ENCODE results near the gene GALNT13.

The GALNT13 gene

DNA sequence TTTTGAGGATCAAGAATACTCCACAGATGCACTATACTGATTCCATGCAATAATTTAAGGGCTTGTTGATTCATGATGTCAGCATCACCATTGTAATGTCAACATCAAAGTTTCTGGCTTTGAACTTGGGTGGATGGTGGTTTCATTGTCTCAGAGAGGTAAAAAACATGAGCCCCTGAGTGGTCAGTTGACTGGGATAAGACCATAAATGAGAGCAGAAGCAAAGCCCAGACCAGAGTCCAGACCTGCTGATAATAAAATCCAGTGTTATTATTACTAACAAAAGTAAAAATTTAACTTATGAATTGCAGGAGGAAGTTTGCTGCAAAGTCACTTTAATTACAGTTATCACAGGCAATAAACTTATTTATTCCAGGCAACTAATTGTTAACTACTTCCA, 358.2 kb downstream of the GALNT13 start:
- no peak for DNase-seq

DNA sequence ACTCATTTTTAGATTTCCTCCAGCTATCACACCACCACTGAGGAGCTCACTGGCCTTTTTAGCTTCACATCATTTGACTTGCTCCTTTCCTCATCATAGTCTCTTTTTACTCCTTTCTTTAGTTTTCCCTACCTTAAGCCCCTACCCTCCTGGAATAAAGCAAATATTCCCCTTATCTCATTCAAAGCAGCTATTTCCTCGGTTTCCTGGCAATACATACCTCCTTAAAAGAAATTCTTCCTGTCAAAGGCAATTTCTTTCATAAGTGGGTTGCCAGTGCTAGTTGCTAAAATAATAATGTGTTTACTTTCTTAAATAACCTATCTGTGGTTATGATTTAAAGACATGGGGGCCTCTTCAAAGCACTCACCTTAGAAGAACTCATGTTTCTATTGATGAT, 359.3 kb downstream of the GALNT13 start:
- no peak for DNase-seq

DNA sequence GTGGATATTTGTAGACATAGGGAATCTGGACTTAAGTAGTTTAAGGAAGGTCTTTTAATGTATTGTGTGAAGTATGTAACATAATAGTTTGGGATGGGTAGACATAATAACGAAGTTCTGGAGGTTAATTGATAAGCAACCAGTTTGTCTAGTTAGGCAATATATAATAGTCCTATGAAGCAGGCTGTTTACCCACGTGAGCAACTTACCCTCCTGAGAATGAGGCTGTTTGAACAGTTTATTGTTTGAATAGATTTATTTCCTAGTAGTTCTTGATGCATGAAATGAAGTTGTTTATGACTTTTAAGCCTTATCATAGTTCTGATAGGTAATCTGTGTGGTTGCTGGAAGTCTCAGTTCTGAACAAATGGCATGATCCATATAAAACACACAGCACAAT, 361.5 kb downstream of the GALNT13 start:
- DNase-seq: no peak

DNA sequence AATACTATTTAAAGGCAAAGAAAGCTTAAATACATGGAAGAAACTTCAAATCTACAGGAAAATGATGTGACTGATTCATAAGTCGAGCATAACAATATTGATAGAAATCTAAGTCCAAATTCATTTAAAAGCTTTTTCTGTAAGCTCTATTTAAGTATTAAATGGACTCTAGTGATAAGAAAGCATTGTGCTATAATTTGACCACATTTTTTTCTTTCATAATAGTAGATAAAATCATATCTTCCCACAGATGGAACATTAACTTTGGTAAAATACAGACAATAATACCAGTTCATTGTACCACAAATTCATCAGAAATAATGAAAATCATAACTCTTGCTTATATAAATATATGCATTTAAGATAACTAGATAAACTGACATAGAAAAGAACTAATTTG, 366.5 kb downstream of the GALNT13 start:
- DNase-seq: no peak

DNA sequence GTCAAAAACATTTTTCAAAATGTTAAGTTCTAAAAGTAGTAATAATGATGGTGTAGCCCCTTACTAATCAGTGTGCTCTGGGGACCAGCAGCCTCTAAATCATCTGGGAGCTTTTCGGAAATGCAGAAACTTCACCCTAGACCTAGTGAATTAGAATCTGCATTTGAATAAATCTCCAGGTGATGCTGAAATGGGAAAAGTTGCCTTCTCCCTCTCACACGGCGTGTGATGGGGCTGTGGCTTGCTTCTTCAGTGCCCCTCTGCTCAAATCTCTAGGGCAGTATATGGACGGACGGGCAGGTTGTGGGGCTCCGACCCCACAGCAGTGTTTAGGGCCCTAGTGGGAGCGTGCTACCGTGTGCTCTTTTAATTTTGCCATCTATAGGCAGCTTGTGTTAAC, 368.6 kb downstream of the GALNT13 start:
- DNase-seq: no peak

DNA sequence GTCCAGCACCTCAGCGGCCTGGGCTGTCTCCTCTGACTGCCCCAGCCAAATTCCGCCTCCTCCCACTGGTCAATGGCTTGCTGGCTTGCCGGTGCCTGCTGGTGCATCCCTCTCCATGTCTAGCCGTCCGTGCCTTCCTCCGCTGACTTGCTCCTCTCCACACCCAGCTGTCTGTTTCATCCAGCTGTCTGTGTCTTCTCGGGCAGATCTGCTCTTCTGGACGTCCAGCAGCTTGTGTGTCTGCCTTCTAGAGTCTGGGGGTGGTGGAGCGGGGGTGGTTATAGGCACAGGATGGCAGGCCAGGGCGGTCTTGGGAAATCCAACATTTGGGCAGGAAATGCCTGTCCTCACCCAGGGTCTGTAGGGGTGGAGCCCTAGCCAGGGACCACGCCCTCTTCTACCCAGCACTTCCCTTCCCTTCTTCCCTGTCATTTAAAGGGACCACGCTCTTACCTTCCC, 369.2 kb downstream of the GALNT13 start:
- DNase-seq: no peak

DNA sequence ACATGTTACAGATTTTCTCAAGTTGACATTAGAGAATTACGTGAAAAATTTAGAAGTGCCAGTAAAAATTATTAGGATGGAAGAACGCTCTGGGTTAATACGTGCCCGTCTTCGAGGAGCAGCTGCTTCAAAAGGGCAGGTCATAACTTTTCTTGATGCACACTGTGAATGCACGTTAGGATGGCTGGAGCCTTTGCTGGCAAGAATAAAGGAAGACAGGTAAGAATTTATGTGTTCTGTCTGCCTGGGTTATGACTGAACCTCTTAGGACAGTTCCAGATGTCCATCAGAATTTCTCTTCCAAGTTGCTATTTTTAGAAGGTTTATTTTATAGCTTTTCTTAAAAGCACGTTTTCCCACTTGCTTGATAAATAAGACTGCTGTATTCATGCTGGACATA, 371.0 kb downstream of the GALNT13 start:
- no peak for DNase-seq

DNA sequence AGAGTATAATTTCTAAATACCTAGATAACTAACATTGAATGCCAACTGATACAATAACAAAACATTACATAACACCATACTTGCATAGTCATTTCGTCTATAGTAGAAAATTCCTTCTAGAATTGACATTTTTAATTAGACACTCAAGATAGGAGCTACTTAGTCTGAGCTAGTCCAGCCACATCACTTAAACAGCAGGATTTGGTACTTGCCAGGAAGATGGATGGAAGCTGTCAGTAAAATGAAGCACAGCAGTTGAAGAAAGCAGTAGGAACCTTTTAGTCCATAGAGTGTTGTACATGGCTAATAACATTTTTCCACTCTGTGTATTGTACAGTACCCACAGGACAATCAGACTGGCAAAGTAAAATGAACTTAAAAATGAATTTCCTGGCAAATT, 372.0 kb downstream of the GALNT13 start:
- no peak for DNase-seq

DNA sequence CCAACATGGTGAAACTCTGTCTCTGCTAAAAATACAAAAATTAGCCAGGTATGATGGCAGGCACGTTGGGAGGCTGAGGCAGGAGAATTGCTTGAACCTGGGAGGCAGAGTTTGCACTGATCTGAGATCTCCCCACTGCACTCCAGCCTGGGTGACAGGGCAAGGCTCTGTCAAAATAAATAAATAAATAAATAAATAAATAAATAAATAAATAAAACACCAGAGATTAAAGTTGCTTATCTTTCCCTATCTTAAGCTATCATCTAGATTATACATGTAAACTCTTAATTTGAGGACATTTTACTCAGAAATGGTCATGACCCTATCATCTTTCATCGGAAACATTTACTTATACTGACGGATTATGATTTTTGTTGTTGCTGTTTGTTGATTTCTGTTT, 373.2 kb downstream of the GALNT13 start:
- no peak for DNase-seq

DNA sequence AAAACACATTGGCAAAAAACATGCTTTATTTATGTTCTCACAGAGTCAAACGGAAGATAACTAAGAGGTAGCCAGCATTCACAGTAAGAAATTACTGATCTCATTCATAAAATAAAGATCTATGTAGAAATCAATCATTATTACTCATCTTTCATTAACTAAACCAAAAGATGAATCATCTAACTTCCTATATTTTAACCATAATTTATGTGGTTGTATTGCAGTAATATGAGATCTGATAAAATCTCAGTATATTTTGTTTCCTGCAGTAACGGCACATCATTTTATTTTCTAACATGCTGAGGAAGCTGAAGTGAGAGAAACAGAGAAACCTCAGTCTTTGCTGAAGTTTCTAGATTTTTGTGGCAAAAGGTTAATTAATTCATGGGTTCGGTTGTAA, 375.8 kb downstream of the GALNT13 start:
- no peak for DNase-seq

DNA sequence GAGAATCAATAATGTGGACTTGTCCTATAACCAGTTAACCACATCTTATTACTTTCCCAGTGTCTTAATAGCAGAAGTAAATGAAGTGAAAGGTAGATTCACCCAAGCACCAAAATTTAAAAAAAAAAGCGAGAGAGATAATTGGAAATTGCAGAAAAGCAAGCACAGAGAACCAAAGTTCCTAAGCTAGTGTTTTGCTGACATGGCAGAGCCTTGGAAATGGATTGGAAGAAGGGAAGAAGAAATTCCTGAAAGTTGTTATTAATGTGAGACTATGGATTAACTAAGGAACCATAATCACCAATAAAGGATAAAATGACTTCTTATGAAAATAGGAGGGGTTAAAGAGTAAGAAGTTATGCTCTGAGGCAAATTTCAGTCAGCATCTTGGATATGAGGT, 384.4 kb downstream of the GALNT13 start:
- no peak for DNase-seq

DNA sequence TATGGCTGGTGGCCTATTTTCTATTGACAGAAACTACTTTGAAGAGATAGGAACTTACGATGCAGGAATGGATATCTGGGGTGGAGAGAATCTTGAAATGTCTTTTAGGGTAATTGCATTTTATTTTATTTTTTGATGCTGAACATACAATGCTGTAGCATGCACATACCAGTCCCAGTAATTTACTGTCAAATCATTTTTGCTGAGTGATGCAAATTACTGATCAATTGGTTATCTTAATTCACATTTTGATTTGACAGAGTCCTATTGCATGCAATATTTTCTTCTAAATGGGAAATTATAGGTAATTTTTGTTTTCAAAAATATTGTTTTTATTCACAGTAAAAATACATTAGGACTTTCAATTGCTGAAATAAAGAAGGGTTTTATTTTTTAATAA, 387.3 kb downstream of the GALNT13 start:
- no peak for DNase-seq

DNA sequence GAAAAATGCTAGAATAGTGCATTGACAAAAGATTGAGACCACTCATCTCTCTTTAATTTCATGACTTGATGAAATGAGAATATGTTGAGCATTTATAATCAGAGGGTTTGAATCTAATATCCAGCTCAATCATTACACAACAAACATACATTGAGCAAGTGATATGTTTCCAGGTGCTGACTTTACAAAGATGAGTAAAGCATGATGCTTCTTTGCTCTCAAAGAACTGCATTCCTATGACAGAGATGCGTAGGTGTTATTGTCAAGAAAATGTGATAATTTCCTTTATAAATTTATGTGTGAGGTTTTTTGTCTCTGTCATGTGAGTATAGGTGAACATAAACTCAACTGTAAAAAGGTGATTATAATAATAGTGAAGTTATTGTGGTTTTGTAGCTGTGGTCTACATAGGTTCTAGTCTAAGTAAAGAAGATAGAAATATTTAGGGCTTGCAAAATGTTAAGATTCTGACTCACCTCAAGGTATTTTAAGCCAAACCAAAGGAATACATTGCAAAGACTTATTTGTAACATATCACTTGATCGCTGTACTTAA, 389.8 kb downstream of the GALNT13 start:
- DNase-seq: no peak

DNA sequence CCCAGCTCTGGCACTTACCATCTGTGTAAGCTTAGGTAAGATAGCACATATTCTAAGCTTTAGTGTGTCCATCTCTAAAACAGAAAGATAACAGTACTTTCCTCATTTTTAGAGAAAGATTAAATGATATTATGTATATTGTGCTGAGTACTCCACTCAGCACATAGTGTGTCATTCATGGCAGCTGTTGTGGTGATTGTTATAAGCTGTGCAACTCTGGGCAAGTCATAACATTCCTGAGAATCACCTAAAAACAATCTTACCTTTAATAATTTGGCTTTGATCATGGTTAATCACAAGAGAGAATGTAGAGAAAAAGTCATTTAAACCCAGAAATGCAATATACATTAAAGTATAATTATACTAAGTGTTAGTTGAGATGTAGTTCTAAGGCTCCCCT, 391.5 kb downstream of the GALNT13 start:
- no peak for DNase-seq

DNA sequence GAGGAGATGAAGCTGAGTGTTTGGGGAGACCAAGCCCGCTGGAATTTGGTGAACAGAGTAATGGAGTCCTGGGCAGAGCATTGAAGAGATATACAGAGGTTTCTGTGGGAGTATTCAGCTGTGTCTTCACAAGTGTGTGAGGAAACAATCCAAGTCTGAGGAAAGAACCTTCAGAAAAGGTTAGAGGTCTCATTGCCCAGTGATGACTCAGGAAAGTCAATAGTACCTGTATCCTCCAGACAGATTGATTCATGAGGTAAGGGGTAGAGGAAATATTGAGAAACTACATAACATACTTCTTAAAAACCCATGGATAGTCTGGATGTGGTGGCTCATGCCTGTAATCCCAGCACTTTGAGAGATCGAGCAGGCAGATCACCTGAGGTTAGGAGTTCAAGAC, 392.3 kb downstream of the GALNT13 start:
- no peak for DNase-seq

DNA sequence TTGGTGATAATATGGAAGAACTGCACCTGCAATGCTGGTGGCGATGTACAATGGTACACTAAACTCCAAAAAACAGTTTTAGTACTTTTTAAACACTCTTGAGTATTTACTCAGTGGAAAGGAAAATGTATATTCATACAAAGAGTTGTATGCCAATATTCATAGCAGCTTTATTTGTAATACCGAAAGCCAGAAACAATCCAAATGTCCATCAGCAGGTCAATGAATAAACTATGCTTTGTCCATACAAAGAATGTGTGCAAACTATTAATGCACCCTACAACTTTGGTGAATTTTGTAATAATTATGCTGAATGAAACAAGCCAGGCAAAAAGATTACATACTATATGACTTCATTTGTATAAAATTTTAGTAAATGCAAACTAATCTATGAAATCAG, 396.3 kb downstream of the GALNT13 start:
- no peak for DNase-seq

DNA sequence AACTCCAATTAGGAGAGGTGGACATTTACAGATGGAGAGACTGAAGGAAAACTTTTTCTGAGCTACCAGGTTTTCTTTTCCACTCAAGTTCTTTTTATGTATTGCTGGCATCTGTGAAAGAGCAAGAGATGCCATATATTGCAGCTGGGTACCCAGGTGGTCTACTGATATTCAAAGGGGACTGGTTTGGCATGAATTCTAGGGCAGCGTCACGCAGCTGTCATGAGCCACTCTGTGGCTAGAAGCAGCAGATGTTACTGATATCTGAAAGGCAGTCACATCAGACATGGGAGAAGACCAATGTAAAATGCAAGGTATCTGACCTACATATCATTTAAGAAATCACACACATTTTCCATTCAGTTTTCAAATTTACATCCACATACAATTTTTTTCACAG, 408.8 kb downstream of the GALNT13 start:
- DNase-seq: no peak

DNA sequence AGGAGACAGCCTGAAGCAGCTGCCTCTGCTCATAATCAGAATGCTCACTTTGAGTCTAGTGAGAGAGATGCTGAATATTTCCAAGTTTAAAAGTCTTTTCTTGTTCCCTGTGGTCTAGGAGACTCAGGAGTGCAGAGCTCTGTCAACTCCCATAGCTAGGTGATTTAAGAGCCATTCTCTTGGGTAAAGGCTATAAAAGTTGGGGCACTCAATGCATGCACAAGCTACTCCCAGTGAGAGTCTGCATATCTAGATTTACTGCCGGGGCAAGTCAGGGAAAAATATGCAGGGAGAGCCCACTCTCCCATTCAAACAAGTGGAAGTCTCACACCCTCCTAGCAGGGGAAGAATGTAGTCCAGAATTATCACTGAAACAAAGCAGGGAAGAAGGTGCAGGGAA, 418.1 kb downstream of the GALNT13 start:
- no peak for DNase-seq

DNA sequence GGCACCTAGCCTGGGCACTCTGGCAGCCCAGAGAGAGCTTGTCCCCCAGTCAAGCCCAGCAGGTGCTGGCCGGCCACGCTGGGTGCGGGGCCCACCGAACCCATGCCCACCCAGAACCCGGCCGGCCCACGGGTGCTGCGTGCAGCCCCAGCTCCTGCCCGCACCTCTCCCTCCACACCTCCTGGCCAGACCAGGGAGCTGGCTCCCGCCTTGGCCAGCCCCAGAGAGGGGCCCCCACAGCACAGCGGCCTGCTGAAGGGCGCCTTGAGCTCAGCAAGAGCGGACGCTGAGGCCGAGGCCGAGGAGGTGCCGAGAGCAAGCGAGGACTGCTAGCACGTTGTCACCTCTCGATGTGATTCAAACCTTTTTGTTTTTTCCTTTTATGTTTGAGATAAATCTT, 419.8 kb downstream of the GALNT13 start:
- no peak for DNase-seq

DNA sequence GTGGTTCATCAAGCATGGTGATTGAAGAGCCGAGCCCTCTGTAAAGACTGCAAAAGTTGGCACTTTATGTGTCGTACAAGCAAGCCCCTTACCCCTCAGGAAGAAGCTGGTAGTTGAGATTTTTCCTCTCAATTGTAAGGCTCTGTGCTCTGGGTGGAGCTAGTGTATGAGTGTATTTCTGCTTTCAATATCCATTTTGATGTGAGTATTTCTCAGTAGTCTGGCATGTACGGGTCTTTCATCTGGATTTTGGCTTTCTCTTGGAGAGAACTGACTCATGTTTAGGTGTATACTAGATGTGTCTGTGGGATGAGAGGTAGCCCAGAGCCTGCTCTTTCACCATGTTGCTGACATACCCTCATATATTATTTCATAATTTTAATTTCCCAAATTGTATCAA, 420.2 kb downstream of the GALNT13 start:
- no peak for DNase-seq

DNA sequence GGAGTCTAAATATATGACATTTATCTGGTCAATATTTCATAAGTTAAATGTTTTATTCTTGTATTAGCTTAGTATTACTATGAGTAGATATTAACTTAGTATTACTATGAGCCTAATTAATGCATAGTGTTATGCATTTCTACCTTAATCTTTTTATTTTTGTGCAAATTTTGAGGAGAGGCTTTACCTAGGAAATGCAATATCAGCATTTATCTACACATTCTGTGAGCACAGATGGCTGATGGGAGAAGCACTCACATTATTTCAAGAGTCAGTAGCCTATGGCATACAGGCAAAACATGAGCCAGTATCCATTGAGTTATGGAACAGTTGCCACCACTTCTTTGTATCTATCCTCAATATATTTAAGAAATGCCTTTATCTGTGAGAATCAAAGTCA, 422.1 kb downstream of the GALNT13 start:
- no peak for DNase-seq

DNA sequence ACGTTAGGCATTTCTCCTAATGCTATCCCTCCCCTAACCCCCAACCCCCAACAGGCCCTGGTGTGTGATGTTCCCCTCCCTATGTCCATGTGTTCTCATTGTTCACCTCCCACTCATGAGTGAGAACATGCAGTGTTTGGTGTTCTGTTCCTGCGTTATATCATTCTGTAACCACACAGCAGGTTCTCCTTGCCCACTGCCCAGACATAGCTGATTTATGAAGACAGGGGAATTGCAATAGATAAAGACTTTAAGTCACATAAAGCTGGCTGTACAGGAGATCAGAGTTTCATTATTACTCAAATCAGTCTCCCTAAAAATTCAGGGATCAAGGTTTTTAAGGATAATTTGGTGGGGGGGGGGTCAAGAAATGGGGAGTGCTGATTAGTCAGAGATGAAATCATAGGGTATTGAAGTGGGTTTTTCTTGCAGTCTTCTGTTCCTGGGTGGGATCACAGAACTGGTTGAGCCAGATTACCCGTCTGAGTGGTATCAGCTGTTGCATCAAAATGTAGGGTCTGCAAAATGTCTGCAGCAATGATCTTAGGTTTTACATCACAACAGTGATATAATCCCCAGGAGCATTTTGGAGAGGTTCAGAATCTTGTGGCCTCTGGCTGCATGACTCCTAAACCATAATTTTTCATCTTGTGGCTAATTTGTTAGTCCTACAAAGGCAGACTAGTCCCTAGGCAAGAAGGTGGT, 434.7 kb downstream of the GALNT13 start:
- no peak for DNase-seq

DNA sequence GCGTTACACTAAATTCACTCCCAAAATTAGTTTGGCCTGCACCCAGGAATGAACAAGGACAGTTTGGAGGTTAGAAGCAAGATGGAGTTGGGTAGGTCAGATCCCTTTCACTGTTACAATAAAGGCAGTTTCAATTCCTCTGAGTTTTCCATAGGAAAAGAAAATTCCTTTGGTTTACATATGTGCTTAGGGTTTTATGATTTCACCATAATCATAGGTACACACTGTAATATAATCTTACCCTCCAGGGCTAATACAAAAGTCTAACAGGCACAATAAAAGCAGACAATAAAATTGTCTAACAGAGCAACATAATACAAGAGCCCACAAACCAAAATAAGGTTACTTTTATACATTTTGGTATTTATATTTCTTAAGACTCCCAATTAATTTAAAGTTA, 435.3 kb downstream of the GALNT13 start:
- DNase-seq: no peak

DNA sequence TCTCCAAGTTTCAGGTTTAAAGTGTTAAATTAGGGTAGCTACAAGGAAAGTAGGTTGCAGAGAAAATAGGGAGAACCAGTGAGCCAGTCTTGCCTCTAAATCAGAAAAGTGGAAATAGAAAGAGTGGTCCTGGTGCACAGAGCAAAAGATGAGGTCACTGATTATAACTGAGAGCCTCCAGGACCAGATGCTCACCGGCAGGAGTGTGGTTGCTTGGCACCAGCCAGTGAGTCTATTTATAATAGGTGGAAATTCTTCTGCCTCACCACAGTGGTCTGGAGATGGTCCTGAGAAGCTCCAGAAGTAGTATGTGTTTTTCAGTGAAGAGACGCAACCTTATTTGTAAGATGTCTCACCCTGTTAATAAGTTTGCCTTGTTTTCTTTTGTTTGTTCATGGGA, 452.9 kb downstream of the GALNT13 start:
- no peak for DNase-seq

DNA sequence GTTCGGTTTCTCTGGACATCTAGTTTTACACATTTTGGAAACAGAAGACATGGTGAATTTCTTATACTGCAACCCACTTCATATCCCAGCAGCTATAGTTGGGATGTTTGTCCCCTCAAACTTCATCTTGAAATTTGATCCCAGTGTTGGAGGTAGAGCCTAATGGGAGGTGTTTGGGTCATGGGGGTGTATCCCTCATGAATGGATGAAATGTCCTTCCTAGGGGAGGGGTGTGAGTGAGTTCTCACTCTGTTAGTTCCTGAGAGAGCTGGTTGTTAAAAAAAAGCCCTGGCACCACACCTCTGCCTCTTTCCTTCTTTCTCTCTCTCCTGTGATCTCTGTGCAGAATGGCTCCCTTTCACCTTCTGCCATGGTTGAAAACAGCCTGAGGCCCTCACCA, 457.8 kb downstream of the GALNT13 start:
- DNase-seq: no peak

Measured in activated effector memory CD4-positive, alpha-beta T cell treated with Interleukin-2 at 50 U/mL for 16 hours (primary cell).